ENCODE results near the gene FCRL3.

Gene FCRL3

GRCh38 chr1:157697781-157698569, 2.6 kb downstream of the FCRL3 start:
- Histone ChIP-seq H3K9me2 (replicated peaks; ENCODE audit: insufficient read depth, low read length) (no peaks in the 10 kb centered on the region), H3F3A (ENCODE audit: insufficient read depth) (peaks cover 87% of the 10 kb centered on the region), H3K9me3 (ENCODE audit: insufficient read depth, low read length) (no peaks in the 10 kb centered on the region), H3K27ac (ENCODE audit: low read depth, low read length) (peak overlapping the region; percentile 94), H3K9ac (ENCODE audit: low read length) (peak overlapping the region; percentile 89), H3K36me3 (ENCODE audit: low read length) (peaks cover 31% of the 10 kb centered on the region), H3K27me3 (ENCODE audit: low read length) (no peaks in the 10 kb centered on the region), H3K79me2 (ENCODE audit: insufficient read depth, low read length) (peaks cover 87% of the 10 kb centered on the region), H3K4me2 (ENCODE audit: low read depth, low read length, poor library complexity, severe bottlenecking) (peak overlapping the region; percentile 97), H2AFZ (ENCODE audit: low read depth, low read length, severe bottlenecking) (no peak overlapping the region), H3K4me3 (ENCODE audit: insufficient read depth, low read length, poor library complexity, severe bottlenecking) (peak overlapping the region; percentile 60), H4K20me1 (ENCODE audit: low read depth, low read length) (no peaks in the 10 kb centered on the region)
- TF ChIP-seq EZH2phosphoT487 (conservative IDR thresholded peaks at IDR 0.05; ENCODE audit: low read length), result no peak
- TF ChIP-seq CTCF (IDR thresholded peaks at IDR 0.05; ENCODE audit: insufficient read depth, low read length, poor library complexity, severe bottlenecking), result no peak

- Histone ChIP-seq H3K9ac (ENCODE audit: low read length) (peak overlapping the region; percentile 89), H3K4me3 (ENCODE audit: insufficient read depth, low read length, poor library complexity, severe bottlenecking) (peak overlapping the region; percentile 60), H3K9me3 (ENCODE audit: insufficient read depth, low read length) (no peaks in the 10 kb centered on the region), H3K79me2 (ENCODE audit: insufficient read depth, low read length) (peaks cover 88% of the 10 kb centered on the region), H3K9me2 (replicated peaks; ENCODE audit: insufficient read depth, low read length) (no peaks in the 10 kb centered on the region), H2AFZ (ENCODE audit: low read depth, low read length, severe bottlenecking) (no peak overlapping the region), H3K27ac (ENCODE audit: low read depth, low read length) (peak overlapping the region; percentile 94), H3K4me2 (ENCODE audit: low read depth, low read length, poor library complexity, severe bottlenecking) (peak overlapping the region; percentile 97), H3F3A (ENCODE audit: insufficient read depth) (peaks cover 96% of the 10 kb centered on the region), H3K36me3 (ENCODE audit: low read length) (peaks cover 39% of the 10 kb centered on the region), H3K27me3 (ENCODE audit: low read length) (no peaks in the 10 kb centered on the region), H4K20me1 (ENCODE audit: low read depth, low read length) (no peaks in the 10 kb centered on the region)
- TF ChIP-seq CTCF (IDR thresholded peaks at IDR 0.05; ENCODE audit: insufficient read depth, low read length, poor library complexity, severe bottlenecking), result no peak
- TF ChIP-seq EZH2phosphoT487 (conservative IDR thresholded peaks at IDR 0.05; ENCODE audit: low read length), result no peak
Observed at GRCh38 chr1:157696966-157697628, 3.5 kb downstream of the FCRL3 start.

GRCh38 chr1:157695417-157695816, 5.2 kb downstream of the FCRL3 start:
- no peaks in the 10 kb centered on the region for H3K9me3 ChIP-seq (ENCODE audit: insufficient read depth, low read length)
- peaks cover 98% of the 10 kb centered on the region for H3F3A ChIP-seq (ENCODE audit: insufficient read depth)
- H3K4me3 ChIP-seq (ENCODE audit: insufficient read depth, low read length, poor library complexity, severe bottlenecking), result peak overlapping the region; percentile 60
- H3K4me2 ChIP-seq (ENCODE audit: low read depth, low read length, poor library complexity, severe bottlenecking), result peak overlapping the region; percentile 97
- peak overlapping the region; percentile 94 for H3K27ac ChIP-seq (ENCODE audit: low read depth, low read length)
- peak overlapping the region; percentile 89 for H3K9ac ChIP-seq (ENCODE audit: low read length)
- peaks cover 51% of the 10 kb centered on the region for H3K36me3 ChIP-seq (ENCODE audit: low read length)
- no peaks in the 10 kb centered on the region for H3K27me3 ChIP-seq (ENCODE audit: low read length)
- TF ChIP-seq EZH2phosphoT487 (conservative IDR thresholded peaks at IDR 0.05; ENCODE audit: low read length) (no peak), CTCF (IDR thresholded peaks at IDR 0.05; ENCODE audit: insufficient read depth, low read length, poor library complexity, severe bottlenecking) (no peak)
- no peaks in the 10 kb centered on the region for H4K20me1 ChIP-seq (ENCODE audit: low read depth, low read length)
- peaks cover 86% of the 10 kb centered on the region for H3K79me2 ChIP-seq (ENCODE audit: insufficient read depth, low read length)
- no peak overlapping the region for H2AFZ ChIP-seq (ENCODE audit: low read depth, low read length, severe bottlenecking)
- no peaks in the 10 kb centered on the region for H3K9me2 ChIP-seq (replicated peaks; ENCODE audit: insufficient read depth, low read length)

All from SU-DHL-6 (cell line).